Esophagus muscularis mucosa (tissue), 4 donors: ENCODE measurements around the gene TTYH3.

ENCODE experiments used
- CTCF ChIP-seq, 3 experiments: fragments of 200-600 bp in 2 of 3; fragments of 450-650 bp in 1 of 3; sonication (generic) in 2 of 3; IDR thresholded peaks; one replicate each; pipeline ENCODE4 v1.5.1; 2017 to 2019; ENCODE audit warnings: antibody characterized with exemption in 3 of 3, mild to moderate bottlenecking in 2 of 3, moderate library complexity in 1 of 3
- EP300 ChIP-seq: sonication (generic); formaldehyde crosslinking; IDR thresholded peaks from one replicate; pipeline ENCODE4 v1.6.1; 2017; ENCODE audit warnings: antibody characterized with exemption
- POLR2A ChIP-seq: fragments of 450-650 bp; IDR thresholded peaks from one replicate; pipeline ENCODE4 v1.6.1; 2017; ENCODE audit warnings: antibody characterized with exemption, moderate library complexity, mild to moderate bottlenecking, low read depth
- POLR2AphosphoS5 ChIP-seq, 2 donors: sonication (generic); formaldehyde crosslinking; IDR thresholded peaks; one replicate each; pipeline ENCODE4 v1.6.1; 2017; ENCODE audit warnings: antibody characterized with exemption in 2 of 2

- no peak for TF ChIP-seq CTCF (IDR thresholded peaks at IDR 0.05)
- no peak for TF ChIP-seq POLR2A
- TF ChIP-seq EP300, result no peak
- TF ChIP-seq POLR2AphosphoS5 (IDR thresholded peaks at IDR 0.05), result no peak
Observed at GRCh38 chr7:2684501-2684900, 52.7 kb downstream of the TTYH3 start.
